H4 (cell line): Measurements from ENCODE around the gene YTHDF2. TPM values are rescaled to one million over a fixed set of nuclear protein-coding genes. Genes with fewer than 3 reads are reported as not detected.
"Not testable (repeated sequence)": the region's sequence is repeated elsewhere in the genome, so short reads cannot be mapped to it uniquely, and the experiment has no call there.

Source experiments
- DNase-seq: peaks from one replicate; pipeline ENCODE4 v3.0.0-alpha.2; 2015; ENCODE audit warnings: low spot score
- total RNA-seq: library from RNA; depleted of rRNA; stranded (reverse); fragments of >200 nt; shearing (Covaris generic); gene quantifications from 2 replicates; pipeline ENCODE4 v1.2.3, GENCODE V29; 2014

YTHDF2 gene
- total RNA-seq, 1 experiment from 2014 or later: 65.9 TPM

DNA sequence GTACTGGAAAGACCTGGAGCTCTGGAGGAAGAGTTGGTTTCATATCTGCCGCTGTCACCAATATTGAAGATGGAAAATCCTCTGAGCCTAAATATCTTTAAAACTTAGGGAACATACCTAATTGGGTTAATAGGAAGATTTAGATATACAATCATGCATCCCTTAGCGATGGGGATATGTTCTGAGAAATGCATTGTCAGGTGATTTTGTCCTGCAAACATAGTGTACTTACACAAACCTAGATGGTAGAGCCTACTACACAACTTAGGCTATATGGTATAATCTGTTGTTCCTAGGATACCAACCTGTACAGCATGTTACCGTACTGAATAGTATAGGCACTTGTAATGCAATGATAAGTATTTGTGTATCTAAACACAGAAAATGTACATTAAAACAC, 22.5 kb downstream of the YTHDF2 start:
- DNase-seq: no peak

DNA sequence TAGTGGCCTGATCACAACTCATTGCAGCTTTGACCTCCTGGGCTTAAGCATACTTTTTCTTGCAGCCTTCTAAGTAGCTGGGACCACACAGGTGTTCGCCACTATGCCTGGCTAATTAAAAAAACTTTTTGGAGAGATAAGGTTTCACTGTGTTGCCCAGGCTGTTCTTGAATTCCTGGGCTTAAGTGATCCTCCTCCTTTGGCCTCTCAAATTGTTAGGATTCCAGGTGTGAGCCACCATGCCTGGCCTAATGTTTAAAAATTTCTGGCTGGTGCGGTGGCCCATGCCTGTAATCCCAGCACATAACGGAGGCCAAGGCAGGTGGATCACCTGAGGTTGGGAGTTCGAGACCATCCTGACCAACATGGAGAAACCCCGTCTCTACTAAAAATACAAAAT, 24.4 kb downstream of the YTHDF2 start:
- no peak for DNase-seq

DNA sequence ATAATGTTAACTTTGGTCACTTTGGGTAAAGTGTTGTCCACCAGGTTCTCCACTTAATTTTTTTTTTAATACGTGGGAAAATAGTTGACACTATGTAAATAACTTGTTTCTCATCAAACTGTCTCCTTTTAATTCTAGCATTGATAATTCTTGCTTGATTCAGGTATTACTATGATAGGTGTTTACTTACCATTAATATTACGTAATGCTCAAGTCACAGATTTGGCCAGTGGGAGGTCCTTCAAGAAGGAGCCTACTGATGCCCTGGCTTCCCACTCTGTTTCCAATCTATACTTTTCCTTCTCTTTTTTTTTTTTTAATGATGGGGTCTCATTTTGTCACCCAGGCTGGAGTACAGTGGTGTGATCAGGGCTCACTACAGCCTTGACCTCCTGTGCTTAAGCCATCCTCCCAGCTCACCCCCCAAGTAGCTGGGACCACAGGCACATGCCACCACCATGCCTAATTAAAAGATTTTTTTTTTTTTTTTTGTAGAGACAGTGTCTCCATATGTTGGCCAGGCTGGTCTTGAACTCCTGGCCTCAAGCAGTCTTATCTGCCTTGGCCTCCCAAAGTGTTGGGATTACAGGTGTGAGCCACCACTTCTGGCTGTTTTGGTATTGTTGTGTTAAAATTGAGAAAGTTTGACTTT, 29.9 kb downstream of the YTHDF2 start:
- DNase-seq: no peak

DNA sequence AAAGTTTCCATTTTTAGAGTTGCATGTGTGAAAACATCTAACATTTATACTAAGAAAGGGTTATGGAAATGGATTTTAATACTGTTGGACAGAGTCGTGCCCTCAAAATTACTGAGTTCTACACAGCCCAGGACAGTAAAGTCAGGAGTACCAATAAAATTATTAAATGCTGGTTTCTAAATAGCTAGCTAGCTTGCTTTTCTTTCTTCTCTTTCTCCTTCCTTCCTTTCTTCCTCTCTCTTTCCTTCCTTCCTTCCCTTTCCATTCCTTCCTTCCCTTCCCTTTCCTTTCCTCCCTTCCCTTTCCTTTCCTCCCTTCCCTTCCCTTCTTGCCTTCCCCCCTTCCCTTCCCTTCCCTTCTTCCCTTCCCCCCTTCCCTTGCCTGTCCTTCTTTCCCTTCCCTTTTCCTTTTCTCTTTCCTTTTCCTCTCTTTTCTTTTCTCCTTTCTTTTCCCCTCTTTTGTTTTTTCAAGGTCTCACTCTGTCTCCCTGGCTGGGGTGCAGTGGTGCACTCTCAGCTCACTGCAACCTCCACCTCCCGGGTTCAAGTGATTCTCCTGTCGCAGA, 33.9 kb downstream of the YTHDF2 start:
- no peak for DNase-seq

DNA sequence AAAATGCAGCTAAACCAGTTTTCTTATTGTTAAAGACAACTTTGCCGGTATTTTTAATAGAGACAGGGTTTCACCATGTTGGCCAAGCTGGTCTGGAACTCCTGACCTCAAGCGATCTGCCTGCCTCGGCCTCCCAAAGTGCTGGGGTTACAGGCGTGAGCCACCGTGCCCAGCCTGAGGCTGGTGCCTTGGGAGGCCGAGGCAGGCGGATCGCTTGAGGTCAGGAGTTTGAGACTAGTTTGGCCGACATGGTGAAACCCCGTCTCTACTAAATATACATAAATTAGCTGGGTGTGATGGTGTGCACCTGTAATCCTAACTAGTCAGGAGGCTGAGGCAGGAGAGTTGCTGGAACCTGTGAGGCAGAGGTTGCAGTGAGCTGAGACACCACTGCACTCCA, 35.2 kb downstream of the YTHDF2 start:
- not testable (repeated sequence) for DNase-seq

DNA sequence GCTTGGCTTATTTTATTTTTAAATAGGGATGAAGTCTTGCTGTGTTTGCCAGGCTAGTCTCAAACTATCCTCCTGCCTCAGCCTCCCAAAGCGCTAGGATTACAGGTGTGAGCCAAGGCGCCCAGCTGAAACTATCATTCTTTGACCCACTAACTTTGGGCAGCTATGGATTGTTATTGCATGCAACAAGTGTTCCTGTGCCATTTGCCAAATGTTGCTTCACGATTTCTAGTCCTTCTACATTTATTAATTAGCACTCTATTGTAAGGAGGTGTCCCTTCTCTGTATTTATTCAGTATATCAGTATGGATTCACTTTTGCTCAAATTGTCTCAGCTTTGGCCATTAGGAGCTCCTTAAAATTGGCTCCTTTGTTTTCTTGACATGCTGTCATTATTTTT, 36.4 kb downstream of the YTHDF2 start:
- no peak for DNase-seq

DNA sequence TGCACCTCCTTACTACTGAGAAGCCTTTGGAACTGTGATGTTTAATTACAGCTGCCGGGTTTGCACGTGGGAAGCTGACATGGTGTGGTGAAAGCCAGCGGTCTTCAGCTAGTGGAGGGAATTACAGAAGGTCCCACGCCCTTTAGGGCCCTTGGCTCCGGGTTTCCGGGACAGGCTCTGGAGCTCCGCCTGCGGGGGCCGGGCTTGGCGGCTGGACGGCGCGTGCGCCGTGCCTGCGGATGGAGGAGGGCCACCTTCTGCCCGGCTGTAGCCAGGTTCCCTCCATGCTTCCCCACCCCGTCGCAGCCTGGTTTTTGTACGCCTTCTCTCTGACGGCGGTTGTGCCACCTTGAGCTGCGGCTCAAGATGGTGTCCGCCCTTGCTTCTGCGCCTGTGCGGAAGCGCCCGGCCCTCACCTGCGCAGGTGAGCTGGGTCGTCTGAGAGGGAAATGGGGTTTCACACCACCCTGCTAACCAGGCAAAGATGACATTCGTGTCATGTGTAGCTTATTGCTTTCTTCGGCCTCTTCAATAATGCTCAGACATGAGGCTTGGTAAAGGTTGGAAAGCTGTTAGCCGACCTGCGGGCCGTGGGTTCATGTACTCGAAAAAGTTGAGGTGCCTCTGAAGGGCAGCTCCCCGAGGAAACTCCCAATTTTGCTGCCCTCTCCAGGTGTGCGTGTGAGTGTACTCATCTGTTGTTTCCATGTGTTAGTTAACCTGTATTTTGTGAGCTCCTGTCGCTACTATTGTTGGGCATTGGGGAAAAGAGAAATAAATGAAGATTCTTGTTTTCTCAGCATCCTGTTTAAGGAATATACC, 38.6 kb downstream of the YTHDF2 start:
- DNase-seq: no peak

DNA sequence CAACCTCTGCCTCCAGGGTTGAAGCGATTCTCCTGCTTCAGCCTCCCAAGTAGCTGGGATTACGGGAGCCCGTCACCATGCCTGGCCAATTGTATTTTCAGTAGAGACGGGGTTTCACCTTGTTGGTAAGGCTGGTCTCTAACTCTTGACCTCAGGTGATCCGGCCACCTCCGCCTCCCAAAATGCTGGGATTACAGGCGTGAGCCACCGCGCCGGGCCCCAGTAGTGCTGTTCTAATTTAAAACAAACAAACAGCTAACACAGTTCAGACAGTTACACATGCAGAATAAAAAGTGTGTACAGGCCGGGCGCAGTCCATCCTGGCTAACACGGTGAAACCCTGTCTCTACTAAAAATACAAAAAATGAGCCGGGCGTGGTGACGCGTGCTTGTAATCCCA, 39.6 kb downstream of the YTHDF2 start:
- DNase-seq: no peak

DNA sequence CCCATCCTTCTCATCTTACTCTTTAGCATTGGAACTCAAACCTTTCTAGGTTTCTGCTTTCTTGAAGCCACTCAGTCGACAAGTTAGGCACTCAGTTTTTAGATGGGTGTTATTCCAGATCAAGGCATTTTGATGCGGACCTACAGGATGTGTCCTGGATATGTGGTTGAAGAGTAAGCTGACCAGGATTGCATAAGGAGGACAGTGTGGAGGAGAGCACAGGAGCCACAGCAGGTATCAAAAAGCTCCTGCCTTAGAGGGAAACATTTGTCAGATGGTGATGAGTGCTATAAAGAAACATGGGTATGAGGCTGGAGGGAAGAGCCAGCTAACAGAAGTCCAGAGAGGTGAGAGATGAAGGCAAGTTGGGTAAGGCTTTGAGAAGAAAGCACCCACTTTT, 41.3 kb downstream of the YTHDF2 start:
- DNase-seq: no peak

DNA sequence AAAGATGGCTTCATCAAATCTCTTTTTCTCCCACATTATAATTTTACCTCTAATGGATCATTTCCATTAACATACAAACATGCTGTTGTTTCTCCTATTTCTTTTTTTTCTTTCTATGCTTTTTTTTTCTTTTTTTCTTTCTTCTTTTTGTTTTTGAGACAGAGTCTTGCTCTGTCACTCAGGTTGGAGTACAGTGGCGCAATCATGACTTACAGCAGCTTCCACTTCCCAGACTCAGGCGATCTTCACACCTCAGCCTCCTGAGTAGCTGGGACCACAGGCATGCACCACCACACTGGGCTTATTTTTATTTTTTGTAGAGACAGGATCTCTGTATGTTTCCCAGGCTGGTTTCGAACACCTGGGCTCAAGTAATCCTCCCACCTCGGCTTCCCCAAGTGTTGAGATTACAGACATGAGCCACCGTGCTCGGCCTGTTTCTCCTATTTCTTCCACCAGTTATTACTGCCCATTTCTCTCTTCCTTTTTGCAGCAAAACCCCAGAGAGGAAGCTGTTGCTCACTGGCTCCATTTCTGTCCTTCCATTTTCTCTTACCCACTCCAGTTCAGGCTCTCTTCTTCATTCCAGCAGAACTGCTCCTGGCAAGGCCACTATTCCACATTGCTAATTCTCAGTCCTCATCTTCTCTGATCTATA, 43.1 kb downstream of the YTHDF2 start:
- DNase-seq: no peak

DNA sequence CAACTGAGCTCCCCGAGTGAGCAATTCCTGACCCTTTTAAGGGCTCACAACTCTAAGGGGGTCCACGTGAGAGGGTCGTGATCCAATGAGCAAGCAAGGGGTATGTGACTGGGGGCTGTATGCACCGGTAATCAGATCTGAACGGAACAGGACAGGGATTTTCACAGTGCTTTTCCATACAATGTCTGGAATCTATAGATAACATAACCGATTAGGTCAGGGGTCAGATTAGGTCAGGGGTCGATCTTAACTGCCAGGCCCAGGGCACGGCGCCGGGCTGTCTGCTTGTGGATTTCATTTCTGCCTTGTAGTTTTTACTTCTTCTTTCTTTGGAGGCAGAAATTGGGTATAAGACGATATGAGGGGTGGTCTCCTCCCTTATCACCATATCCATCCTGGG, 44.6 kb downstream of the YTHDF2 start:
- DNase-seq: no peak

DNA sequence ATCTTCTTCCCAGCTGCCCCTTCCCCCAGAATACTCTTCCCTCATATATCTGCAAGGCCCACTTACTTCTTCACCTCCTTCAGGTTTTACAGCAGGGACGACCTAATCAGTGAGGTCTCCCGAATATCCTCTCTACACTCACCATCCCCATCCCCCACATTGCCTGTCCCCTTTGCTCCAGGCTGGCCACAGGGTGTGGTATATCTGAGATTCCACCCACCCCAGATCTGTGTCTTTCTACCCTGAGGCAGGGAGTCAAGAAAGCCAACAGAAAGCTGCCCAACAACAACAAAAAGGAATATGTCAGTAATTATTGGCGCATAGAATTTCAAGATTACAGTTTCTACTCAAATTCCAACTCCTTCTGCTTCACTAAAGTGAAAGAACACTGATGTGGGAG, 45.3 kb downstream of the YTHDF2 start:
- no peak for DNase-seq

DNA sequence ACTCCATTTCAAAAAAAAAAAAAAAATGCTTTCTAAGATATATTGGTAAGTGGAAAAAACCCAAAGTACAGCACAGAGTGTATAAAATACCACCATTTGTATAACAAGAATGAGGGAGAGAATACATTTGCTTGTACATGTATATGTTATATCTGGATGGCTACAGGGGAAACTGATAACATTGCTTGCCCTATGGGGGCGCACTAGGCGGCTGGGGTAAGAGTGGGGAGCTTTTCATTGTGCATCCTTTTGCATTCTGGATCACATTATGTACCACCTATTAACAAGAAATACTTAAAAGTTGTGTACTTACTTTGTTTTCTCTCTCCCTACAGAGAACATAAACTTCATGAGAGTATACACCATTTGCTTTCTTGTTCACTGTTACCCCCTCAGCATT, 46.6 kb downstream of the YTHDF2 start:
- DNase-seq: no peak

DNA sequence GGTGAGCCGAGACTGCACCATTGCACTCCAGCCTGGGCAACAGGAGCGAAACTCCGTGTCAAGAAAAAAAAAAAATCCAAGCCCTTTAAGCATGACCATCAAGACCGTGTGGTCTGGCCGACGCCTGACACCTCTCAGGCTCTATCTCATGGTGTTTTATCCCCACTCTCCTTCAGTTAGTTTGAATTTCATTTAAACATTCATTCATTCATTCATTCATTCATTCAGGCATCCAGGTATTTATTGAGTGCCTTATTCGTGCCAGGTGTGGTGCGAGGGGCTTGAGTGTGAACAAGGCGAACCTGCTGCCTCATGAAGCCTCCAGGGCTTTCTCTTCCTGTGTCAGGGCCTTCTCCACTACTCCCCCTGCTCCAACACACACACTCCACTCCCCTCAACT, 52.7 kb downstream of the YTHDF2 start:
- no peak for DNase-seq

DNA sequence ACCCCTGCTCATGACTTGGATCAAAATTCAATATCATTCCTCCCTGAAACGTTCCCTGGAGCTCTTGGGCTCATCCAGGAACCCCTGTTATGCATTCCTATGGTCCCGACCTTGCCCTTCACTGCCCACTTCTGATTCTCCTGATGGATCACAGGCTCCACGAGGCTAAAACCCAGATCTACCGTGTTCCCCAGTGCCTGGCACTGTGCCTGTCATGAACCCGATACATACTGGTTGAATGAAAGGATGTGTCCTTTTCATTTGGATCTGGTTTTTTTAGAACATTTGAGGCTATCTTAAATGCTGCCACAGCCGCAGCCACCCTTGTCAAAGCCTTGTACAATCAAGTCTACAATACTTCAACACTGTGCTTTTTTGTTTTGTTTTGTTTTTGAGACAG, 53.1 kb downstream of the YTHDF2 start:
- DNase-seq: no peak

DNA sequence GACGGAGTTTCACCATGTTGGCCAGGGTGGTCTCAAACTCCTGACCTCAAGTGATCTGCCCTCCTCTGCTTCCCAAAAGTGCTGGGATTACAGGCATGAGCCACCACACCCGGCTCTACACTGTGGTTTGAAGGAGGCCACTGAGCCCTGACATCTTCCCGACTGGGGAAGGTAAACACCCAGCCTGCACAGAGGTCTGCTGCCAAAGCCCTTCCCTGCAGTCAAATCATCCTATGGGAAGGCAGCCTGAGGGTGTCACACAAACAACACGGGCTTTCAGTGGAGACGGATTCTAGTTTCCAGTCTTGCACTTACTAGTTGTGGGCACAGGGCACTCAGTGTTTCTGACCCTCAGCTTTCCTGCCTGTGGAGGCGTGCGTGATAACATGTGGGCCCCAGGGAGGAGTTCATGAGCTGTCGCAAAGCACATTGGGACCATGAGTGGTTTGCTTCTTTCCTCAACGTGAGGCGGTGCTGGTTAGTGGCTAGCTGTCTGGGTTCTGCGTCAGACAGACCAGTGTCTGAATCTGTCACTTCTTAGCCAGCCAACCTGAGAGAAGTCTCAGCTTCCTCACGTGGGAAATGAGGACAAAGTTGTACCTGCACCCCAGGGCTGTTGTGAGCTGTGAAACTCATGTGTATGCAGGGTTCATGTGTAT, 53.8 kb downstream of the YTHDF2 start:
- DNase-seq: no peak

DNA sequence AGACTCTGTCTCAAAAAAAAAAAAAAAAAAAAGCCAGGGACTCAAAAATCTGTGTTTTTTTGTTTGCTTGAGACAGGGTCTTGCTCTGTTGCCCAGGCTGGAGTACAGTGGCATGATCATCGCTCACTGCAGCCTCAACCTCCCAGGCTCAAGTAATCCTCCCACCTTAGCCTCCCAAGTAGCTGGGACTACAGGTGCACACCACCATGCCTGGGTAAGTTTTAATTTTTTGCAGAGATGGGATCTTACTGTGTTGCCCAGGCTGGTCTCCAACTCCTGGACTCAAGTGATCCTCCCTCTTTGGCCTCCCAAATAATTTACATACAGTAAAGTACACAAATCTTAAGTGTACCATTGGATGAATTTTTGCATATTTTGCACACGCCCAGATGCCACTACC, 55.2 kb downstream of the YTHDF2 start:
- DNase-seq: not testable (repeated sequence)

DNA sequence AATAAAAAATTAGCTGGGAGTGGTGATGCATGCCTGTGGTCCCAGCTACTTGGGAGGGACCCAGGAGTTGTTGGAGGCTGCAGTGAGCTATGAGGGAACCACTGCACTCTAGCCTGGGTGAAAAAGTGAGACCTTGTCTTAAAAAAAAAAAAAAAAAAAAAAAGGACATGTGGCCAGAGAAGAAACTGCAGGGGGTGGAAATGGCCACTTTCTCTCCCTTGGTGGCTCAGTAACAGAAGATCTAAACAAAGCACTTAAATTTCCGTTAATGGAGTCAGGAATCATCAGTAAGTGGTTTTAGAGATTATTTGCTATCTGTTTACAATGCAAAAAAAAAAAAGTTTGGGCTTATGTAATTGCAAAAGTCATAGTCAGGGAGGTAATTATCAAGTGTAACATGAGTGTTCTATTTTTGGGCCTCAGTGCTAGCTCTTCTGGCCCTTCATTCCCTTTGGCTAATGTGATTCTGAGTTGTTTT, 55.9 kb downstream of the YTHDF2 start:
- peak; percentile 66 for DNase-seq

DNA sequence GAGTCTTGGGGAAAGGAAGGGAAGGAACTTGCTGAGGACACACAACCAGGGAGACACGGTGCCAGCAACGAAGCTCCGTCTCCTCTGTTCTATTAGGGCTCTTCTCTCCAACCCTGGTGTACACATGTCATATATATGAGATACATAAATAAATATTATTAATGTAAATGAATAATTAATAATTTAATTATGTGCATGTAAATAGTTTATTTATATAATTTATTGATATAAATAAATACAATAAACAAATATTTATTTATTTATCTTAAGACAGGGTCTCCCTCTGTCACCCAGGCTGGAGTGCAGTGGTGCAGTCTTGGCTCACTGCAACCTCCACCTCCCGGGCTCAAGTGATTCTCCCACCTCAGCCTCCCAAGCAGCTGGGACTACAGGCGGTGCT, 57.8 kb downstream of the YTHDF2 start:
- not testable (repeated sequence) for DNase-seq

DNA sequence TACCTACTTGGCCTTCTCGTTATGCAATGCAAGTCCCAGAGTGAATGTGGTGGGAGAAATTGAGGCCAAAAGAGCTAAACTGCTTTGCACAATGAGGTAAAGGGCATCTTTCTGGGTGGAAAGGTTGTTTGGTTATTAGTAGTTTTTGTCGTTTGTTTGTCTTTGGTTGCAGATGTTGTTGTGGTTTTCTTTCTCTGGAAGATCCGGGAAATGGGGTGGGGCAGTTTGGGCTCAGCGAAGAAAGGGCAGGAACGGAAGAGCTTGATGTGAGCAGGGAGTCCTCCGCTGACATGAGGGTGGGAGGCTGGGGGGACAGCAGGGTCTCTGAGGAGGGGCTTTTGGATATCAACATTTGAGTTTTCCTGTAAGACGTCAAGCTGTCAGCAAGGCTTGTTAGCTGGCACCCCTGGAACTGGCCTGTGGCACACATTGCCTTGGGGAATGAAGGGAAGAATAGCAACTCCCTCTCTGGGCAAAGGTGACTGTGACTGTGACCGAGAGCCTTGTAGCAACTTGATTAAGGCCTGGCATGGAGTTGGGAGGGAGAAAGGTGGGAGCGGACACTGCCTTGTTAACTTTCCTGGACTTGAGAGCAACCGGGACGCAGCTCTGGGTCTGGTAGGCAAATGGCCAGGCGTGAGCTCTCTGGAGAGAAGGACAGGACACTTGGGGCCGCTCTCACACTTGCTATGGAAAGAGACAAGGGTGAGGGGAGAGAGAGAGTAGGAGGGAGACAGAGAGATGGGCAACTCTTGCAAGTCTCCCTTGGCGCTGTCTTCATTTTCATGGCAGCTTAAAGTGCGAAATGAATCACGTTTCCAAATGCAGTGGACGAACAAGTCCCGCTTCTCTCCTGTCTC, 59.8 kb downstream of the YTHDF2 start:
- peak; percentile 51 for DNase-seq

DNA sequence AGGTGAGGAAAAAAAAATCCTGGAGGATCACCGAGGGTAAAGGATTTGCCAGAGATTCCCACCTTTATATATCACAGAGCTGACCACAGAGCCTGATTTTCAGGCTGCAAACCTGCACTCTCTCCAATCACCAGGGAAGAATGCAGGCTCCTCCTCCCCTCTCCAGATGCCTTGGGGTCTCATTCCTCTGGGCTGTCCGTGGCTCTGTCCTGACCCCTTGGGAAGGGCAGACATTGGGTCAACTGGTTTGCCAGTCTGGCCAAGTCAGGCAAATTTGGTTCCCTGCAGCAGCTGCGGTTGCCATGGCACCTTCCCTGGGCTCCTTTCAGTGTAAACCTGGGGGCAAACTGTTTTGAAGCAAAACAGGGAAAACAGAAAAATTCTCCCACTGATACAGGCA, 63.6 kb downstream of the YTHDF2 start:
- DNase-seq: no peak
